Stimulated activated CD4-positive, alpha-beta T cell treated with anti-CD3 and anti-CD28 coated beads, TNF-alpha, amount 100 ng/mL, for 1 hour (primary cell): ENCODE results near the gene INSYN2B.

Source experiments
- DNase-seq, 3 donors: peaks; one replicate each; pipeline ENCODE4 v3.0.0-alpha.2; 2020; ENCODE audit warnings: low read depth in 3 of 3, low spot score in 1 of 3

Gene INSYN2B

GRCh38 chr5:169934990-169935389 lies 45.3 kb downstream of the INSYN2B start:
- no peak for DNase-seq

- DNase-seq = no peak
Observed at GRCh38 chr5:169933616-169934015, 46.7 kb downstream of the INSYN2B start.

- no peak for DNase-seq
Observed at GRCh38 chr5:169933127-169933526, 47.2 kb downstream of the INSYN2B start.

GRCh38 chr5:169923988-169924387 lies 56.3 kb downstream of the INSYN2B start:
- no peak for DNase-seq

- no peak for DNase-seq
Observed at GRCh38 chr5:169922474-169922873, 57.8 kb downstream of the INSYN2B start.

- no peak for DNase-seq
Observed at GRCh38 chr5:169921949-169922348, 58.3 kb downstream of the INSYN2B start.

- no peak for DNase-seq
Observed at GRCh38 chr5:169921384-169921783, 58.9 kb downstream of the INSYN2B start.

- DNase-seq = no peak
Observed at GRCh38 chr5:169920474-169920873, 59.8 kb downstream of the INSYN2B start.

- no peak for DNase-seq
Observed at GRCh38 chr5:169918228-169918627, 62.1 kb downstream of the INSYN2B start.

GRCh38 chr5:169917500-169917899 lies 62.8 kb downstream of the INSYN2B start:
- no peak for DNase-seq

GRCh38 chr5:169914766-169915165 lies 65.5 kb downstream of the INSYN2B start:
- DNase-seq = no peak

- DNase-seq = no peak
Observed at GRCh38 chr5:169913479-169913878, 66.8 kb downstream of the INSYN2B start.

GRCh38 chr5:169911448-169912212 lies 68.7 kb downstream of the INSYN2B start:
- no peak for DNase-seq

GRCh38 chr5:169910393-169910792 lies 69.9 kb downstream of the INSYN2B start:
- DNase-seq = no peak

- no peak for DNase-seq
Observed at GRCh38 chr5:169909945-169910344, 70.3 kb downstream of the INSYN2B start.

GRCh38 chr5:169908864-169909263 lies 71.4 kb downstream of the INSYN2B start:
- DNase-seq = no peak

GRCh38 chr5:169906745-169907649 lies 73.3 kb downstream of the INSYN2B start:
- DNase-seq = no peak

- no peak for DNase-seq
Observed at GRCh38 chr5:169905017-169905416, 75.3 kb downstream of the INSYN2B start.

GRCh38 chr5:169904508-169904907 lies 75.8 kb downstream of the INSYN2B start:
- no peak for DNase-seq

- DNase-seq = no peak
Observed at GRCh38 chr5:169904059-169904458, 76.2 kb downstream of the INSYN2B start.

GRCh38 chr5:169901896-169902295 lies 78.4 kb downstream of the INSYN2B start:
- no peak for DNase-seq

- no peak for DNase-seq
Observed at GRCh38 chr5:169897481-169897880, 82.8 kb downstream of the INSYN2B start.
